Endothelial cell of umbilical vein (primary cell): Measurements from ENCODE around the gene ZDHHC13.

Source experiments
- GATA2 ChIP-seq: IDR thresholded peaks from 2 replicates; pipeline ENCODE4 v1.7.0; 2011; ENCODE audit warnings: low read depth, mild to moderate bottlenecking, moderate library complexity, mixed read lengths, low read length; ENCODE audit not compliant: insufficient read length, insufficient read depth
- POLR2A ChIP-seq: IDR thresholded peaks from 2 replicates; pipeline ENCODE4 v1.6.1; 2012; ENCODE audit warnings: low read depth, mild to moderate bottlenecking, control low read depth, low read length

- TF ChIP-seq POLR2A = no peak
- TF ChIP-seq GATA2 = no peak
Observed at GRCh38 chr11:19216709-19217374, 99.9 kb downstream of the ZDHHC13 start.
